Measurements from ENCODE around the gene AHNAK. TPM values are rescaled to one million over a fixed set of nuclear protein-coding genes. Genes with fewer than 3 reads are reported as not detected.
A peak's percentile ranks its signal among the peaks of the same experiment; 100 is the strongest.
"Not testable (repeated sequence)": the region's sequence is repeated elsewhere in the genome, so short reads cannot be mapped to it uniquely, and the experiment has no call there.

Gene AHNAK
- total RNA-seq, 4 donors from 2014 or later: 1,348 to 2,181 (median 1,745) TPM

- ATAC-seq: no peak
- Histone ChIP-seq H3K27me3 (no peaks in the 10 kb centered on the region), H3K4me1 (peaks cover 0 to 80% (median 30%) of the 10 kb centered on the region in 3 donors), H3K27ac (peak overlapping the region; percentile 57 to 85 (median 82)), H3K36me3 (no peaks in the 10 kb centered on the region), H3K9me3 (no peaks in the 10 kb centered on the region), H3K4me3 (no peak overlapping the region)
- no peak for TF ChIP-seq EP300 (IDR thresholded peaks at IDR 0.05)
- TF ChIP-seq POLR2AphosphoS5 (IDR thresholded peaks at IDR 0.05): no peak
- TF ChIP-seq, protein P1, sequence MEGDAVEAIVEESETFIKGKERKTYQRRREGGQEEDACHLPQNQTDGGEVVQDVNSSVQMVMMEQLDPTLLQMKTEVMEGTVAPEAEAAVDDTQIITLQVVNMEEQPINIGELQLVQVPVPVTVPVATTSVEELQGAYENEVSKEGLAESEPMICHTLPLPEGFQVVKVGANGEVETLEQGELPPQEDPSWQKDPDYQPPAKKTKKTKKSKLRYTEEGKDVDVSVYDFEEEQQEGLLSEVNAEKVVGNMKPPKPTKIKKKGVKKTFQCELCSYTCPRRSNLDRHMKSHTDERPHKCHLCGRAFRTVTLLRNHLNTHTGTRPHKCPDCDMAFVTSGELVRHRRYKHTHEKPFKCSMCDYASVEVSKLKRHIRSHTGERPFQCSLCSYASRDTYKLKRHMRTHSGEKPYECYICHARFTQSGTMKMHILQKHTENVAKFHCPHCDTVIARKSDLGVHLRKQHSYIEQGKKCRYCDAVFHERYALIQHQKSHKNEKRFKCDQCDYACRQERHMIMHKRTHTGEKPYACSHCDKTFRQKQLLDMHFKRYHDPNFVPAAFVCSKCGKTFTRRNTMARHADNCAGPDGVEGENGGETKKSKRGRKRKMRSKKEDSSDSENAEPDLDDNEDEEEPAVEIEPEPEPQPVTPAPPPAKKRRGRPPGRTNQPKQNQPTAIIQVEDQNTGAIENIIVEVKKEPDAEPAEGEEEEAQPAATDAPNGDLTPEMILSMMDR (IDR thresholded peaks at IDR 0.05): no peak
- TF ChIP-seq POLR2A (IDR thresholded peaks at IDR 0.05): no peak
- WGBS, 2 donors (ENCODE audit: low coverage in 1 of 2): 36% methylated on average over 5 to 10 of the region's 10 CpGs
These were observed 44.4 kb downstream of the AHNAK start for GRCh38 chr11:62502030-62502730.

GRCh38 chr11:62501432-62501891 is 45.1 kb downstream of the AHNAK start:
- Histone ChIP-seq H3K4me1 (peaks cover 0 to 73% (median 23%) of the 10 kb centered on the region in 3 donors), H3K9me3 (no peaks in the 10 kb centered on the region), H3K27me3 (no peaks in the 10 kb centered on the region), H3K36me3 (no peaks in the 10 kb centered on the region), H3K4me3 (no peak overlapping the region), H3K27ac (peak overlapping the region; percentile 57 to 85 (median 82))
- TF ChIP-seq, protein P1 (IDR thresholded peaks at IDR 0.05): no peak
- TF ChIP-seq POLR2AphosphoS5 (IDR thresholded peaks at IDR 0.05): peak; percentile 49
- WGBS, 2 donors (ENCODE audit: low coverage in 1 of 2): 25 to 51% methylated on average over 3 to 5 of the region's 11 CpGs
- ATAC-seq: peak; percentile 34

GRCh38 chr11:62500650-62501030 is 46.0 kb downstream of the AHNAK start:
- Histone ChIP-seq H3K27ac (peak overlapping the region in 3 of 4 donors; percentile 79 to 85 (median 85)), H3K36me3 (no peaks in the 10 kb centered on the region), H3K4me3 (no peak overlapping the region), H3K9me3 (no peaks in the 10 kb centered on the region), H3K27me3 (no peaks in the 10 kb centered on the region), H3K4me1 (peaks cover 0 to 65% (median 19%) of the 10 kb centered on the region in 3 donors)
- WGBS, 2 donors (ENCODE audit: low coverage in 1 of 2): 93 to 100% methylated on average over 1 to 3 of the region's 3 CpGs
- ATAC-seq: no peak
- TF ChIP-seq, protein P1 (IDR thresholded peaks at IDR 0.05): no peak
- TF ChIP-seq EP300 (IDR thresholded peaks at IDR 0.05): no peak
- TF ChIP-seq POLR2AphosphoS5 (IDR thresholded peaks at IDR 0.05): no peak
- TF ChIP-seq POLR2A (IDR thresholded peaks at IDR 0.05): no peak

DNA sequence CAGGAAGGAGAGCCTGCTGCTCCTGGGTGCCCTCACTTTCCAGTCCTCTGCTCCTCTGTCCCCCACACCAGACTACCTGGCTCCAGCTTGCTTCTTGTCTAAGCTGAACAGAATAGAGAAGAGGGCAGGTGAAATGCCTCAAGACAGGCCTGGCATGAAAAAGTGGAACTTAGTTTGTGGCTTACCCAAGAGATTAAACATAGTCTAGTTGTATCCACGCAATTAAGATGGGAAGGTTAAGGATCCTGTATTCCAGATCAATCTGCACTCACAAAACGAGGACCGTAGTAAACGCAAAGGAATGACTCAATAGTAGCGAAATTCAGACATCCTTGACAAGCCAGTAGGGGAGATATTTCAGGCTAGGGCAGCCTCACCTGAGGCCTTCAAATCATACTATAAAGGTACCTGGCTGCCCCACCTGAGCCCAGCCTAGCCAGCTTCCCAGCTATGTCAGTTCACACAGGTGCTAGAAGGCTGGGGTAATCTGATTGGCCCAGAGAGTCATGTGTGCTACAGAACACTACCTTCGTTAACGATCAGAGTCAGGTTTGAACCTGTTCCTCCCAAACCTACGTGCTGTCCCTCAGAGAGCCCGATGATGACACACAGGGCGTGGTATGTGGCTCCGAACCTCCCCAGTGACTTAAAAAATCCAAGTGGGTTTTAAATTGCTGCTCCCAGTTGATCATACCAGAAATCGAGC is 46.5 kb downstream of the AHNAK start:
- no peak for ATAC-seq
- Histone ChIP-seq H3K27ac (peak overlapping the region in 3 of 4 donors; percentile 79 to 85 (median 85)), H3K4me3 (no peak overlapping the region), H3K4me1 (peaks cover 0 to 61% (median 16%) of the 10 kb centered on the region in 3 donors), H3K9me3 (no peaks in the 10 kb centered on the region), H3K27me3 (no peaks in the 10 kb centered on the region), H3K36me3 (no peaks in the 10 kb centered on the region)
- no peak for TF ChIP-seq POLR2AphosphoS5 (IDR thresholded peaks at IDR 0.05)
- no peak for TF ChIP-seq EP300 (IDR thresholded peaks at IDR 0.05)
- TF ChIP-seq, protein P1 (IDR thresholded peaks at IDR 0.05): no peak
- TF ChIP-seq POLR2A (IDR thresholded peaks at IDR 0.05): no peak
- WGBS, 2 donors (ENCODE audit: low coverage in 1 of 2): 94 to 96% methylated on average over 4 to 12 of the region's 12 CpGs

GRCh38 chr11:62499311-62499943 is 47.2 kb downstream of the AHNAK start:
- not testable (repeated sequence) for H3K4me3 ChIP-seq, H3K27me3 ChIP-seq, H3K9me3 ChIP-seq, H3K36me3 ChIP-seq
- H3K27ac ChIP-seq: peak overlapping the region in 3 of 4 donors; percentile 79 to 85 (median 85)
- 81% methylated on average over 13 of the region's 17 CpGs; no CpG with 5 or more reads in 1 of the 2 donors for WGBS, 2 donors (ENCODE audit: low coverage in 1 of 2)
- ATAC-seq: peak; percentile 71
- H3K4me1 ChIP-seq: peaks cover 0 to 54% (median 14%) of the 10 kb centered on the region in 3 donors

Data from gastroesophageal sphincter (tissue), 4 donors.